ENCODE data around the gene KRT38. TPM values are rescaled to one million over a fixed set of nuclear protein-coding genes. Genes with fewer than 3 reads are reported as not detected.

KRT38 gene
- polyA plus RNA-seq, 1 of the 3 experiments (the other 2 are of a cell fraction) = not detected

DNA sequence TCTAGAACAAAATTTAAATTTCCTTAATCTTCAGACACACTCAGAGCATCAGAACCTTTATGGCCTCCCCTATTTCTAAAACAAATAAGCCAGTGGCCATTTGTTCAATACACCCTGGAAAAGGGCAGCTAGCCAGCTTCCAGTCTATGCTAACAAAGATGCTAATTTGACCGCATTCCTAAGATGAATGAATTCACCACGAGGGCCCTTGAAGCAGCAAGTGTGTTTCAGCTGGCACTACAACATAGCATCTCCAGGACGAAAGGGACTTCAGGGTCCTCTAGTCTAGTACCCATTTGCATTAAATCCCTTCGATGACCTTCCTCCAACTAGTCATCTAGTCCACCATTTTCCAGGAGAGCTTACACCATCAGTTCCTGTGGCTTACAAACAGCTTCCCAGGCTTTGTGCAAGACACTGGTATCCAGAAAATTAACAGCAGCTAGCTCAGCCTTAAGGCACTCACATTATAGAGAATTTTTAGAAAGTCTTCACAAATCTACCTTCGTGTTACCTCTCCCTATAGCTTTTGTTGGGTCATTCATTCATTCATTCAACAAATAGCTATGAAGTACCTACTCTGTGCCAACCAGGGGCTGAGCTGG, 27.3 kb downstream of the KRT38 start:
- Histone ChIP-seq H3K27me3 (ENCODE audit: insufficient read depth) (no peaks in the 10 kb centered on the region), H3K9me2 (no peaks in the 10 kb centered on the region), H3F3A (replicated peaks; ENCODE audit: insufficient read depth) (no peaks in the 10 kb centered on the region), H3K9ac (no peak overlapping the region), H3K27ac (ENCODE audit: low read depth in 2 of 2, low read length in 1 of 2) (no peak overlapping the region), H4K20me1 (ENCODE audit: insufficient read depth) (no peaks in the 10 kb centered on the region), H3K4me3 (ENCODE audit: low read depth in 2 of 2, low read length in 1 of 2) (no peak overlapping the region), H3K4me2 (no peak overlapping the region), H3K4me1 (ENCODE audit: control insufficient read depth in 1 of 2, insufficient read depth in 2 of 2, low read depth in 1 of 2, low read length in 1 of 2) (peaks cover 0 to 25% of the 10 kb centered on the region in 2 experiments; a peak in 2 of 4 replicates), H2AFZ (ENCODE audit: low read depth) (no peak overlapping the region), H3K79me2 (ENCODE audit: insufficient read depth) (no peaks in the 10 kb centered on the region), H3K9me3 (no peaks in the 10 kb centered on the region), H3K36me3 (replicated peaks in 1 of 2; ENCODE audit: control insufficient read depth in 1 of 2, insufficient read depth in 2 of 2, low read length in 1 of 2) (no peaks in the 10 kb centered on the region)
- ChIA-PET CTCF (no interaction called here), POLR2A (no interaction called here)
- WGBS (ENCODE audit: low lambda C conversion rate) = 51% methylated on average over 5 of the region's 5 CpGs
- no peak for TF ChIP-seq FOXM1 (IDR thresholded peaks at IDR 0.05; ENCODE audit: low read depth)
- no peak for TF ChIP-seq TCF12 (IDR thresholded peaks at IDR 0.05)
- no peak for TF ChIP-seq FOSL2 (IDR thresholded peaks at IDR 0.05; ENCODE audit: borderline replicate concordance, low read depth)
- TF ChIP-seq, protein P1, sequence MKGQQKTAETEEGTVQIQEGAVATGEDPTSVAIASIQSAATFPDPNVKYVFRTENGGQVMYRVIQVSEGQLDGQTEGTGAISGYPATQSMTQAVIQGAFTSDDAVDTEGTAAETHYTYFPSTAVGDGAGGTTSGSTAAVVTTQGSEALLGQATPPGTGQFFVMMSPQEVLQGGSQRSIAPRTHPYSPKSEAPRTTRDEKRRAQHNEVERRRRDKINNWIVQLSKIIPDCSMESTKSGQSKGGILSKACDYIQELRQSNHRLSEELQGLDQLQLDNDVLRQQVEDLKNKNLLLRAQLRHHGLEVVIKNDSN (IDR thresholded peaks at IDR 0.05; ENCODE audit: borderline replicate concordance, low read depth) = no peak
- no peak for TF ChIP-seq JUND (IDR thresholded peaks at IDR 0.05)
- TF ChIP-seq CHD2 (IDR thresholded peaks at IDR 0.05; ENCODE audit: low read length, partially characterized antibody) = no peak
- TF ChIP-seq, protein P2, sequence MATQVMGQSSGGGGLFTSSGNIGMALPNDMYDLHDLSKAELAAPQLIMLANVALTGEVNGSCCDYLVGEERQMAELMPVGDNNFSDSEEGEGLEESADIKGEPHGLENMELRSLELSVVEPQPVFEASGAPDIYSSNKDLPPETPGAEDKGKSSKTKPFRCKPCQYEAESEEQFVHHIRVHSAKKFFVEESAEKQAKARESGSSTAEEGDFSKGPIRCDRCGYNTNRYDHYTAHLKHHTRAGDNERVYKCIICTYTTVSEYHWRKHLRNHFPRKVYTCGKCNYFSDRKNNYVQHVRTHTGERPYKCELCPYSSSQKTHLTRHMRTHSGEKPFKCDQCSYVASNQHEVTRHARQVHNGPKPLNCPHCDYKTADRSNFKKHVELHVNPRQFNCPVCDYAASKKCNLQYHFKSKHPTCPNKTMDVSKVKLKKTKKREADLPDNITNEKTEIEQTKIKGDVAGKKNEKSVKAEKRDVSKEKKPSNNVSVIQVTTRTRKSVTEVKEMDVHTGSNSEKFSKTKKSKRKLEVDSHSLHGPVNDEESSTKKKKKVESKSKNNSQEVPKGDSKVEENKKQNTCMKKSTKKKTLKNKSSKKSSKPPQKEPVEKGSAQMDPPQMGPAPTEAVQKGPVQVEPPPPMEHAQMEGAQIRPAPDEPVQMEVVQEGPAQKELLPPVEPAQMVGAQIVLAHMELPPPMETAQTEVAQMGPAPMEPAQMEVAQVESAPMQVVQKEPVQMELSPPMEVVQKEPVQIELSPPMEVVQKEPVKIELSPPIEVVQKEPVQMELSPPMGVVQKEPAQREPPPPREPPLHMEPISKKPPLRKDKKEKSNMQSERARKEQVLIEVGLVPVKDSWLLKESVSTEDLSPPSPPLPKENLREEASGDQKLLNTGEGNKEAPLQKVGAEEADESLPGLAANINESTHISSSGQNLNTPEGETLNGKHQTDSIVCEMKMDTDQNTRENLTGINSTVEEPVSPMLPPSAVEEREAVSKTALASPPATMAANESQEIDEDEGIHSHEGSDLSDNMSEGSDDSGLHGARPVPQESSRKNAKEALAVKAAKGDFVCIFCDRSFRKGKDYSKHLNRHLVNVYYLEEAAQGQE (IDR thresholded peaks at IDR 0.05; ENCODE audit: low read depth, low read length) = no peak
- no peak for TF ChIP-seq TAF1 (IDR thresholded peaks at IDR 0.05; ENCODE audit: borderline replicate concordance, low read depth, low read length)
- no peak for TF ChIP-seq RXRA (IDR thresholded peaks at IDR 0.05; ENCODE audit: borderline replicate concordance, low read depth)
- TF ChIP-seq EP300 (IDR thresholded peaks at IDR 0.05; ENCODE audit: borderline replicate concordance in 1 of 2, low read depth in 1 of 2, low read length in 1 of 2) = no peak
- TF ChIP-seq, protein P3, sequence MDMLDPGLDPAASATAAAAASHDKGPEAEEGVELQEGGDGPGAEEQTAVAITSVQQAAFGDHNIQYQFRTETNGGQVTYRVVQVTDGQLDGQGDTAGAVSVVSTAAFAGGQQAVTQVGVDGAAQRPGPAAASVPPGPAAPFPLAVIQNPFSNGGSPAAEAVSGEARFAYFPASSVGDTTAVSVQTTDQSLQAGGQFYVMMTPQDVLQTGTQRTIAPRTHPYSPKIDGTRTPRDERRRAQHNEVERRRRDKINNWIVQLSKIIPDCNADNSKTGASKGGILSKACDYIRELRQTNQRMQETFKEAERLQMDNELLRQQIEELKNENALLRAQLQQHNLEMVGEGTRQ (IDR thresholded peaks at IDR 0.05; ENCODE audit: borderline replicate concordance, low read depth, low read length) = no peak
- TF ChIP-seq RFX5 (IDR thresholded peaks at IDR 0.05; ENCODE audit: low read length) = no peak
- no peak for TF ChIP-seq EZH2phosphoT487 (IDR thresholded peaks at IDR 0.05; ENCODE audit: borderline replicate concordance, low read depth)
- TF ChIP-seq SIN3A (IDR thresholded peaks at IDR 0.05; ENCODE audit: borderline replicate concordance, low read depth, low read length) = no peak
- no peak for TF ChIP-seq FOXJ3 (CRISPR knock-in tag; IDR thresholded peaks at IDR 0.05)
- TF ChIP-seq NRF1 (IDR thresholded peaks at IDR 0.05; ENCODE audit: low read depth, low read length) = no peak
- TF ChIP-seq, protein P4, sequence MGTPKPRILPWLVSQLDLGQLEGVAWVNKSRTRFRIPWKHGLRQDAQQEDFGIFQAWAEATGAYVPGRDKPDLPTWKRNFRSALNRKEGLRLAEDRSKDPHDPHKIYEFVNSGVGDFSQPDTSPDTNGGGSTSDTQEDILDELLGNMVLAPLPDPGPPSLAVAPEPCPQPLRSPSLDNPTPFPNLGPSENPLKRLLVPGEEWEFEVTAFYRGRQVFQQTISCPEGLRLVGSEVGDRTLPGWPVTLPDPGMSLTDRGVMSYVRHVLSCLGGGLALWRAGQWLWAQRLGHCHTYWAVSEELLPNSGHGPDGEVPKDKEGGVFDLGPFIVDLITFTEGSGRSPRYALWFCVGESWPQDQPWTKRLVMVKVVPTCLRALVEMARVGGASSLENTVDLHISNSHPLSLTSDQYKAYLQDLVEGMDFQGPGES (IDR thresholded peaks at IDR 0.05; ENCODE audit: low read depth, low read length) = no peak
- TF ChIP-seq YY1 (IDR thresholded peaks at IDR 0.05; ENCODE audit: low read depth) = no peak
- DNase-seq = no peak
